Measurements from ENCODE around the gene PDHX.

- TF ChIP-seq CTCF (IDR thresholded peaks at IDR 0.05), result no peak
- TF ChIP-seq POLR2A (IDR thresholded peaks at IDR 0.05), result no peak
Observed at GRCh38 chr11:34962034-34962433, 45.6 kb downstream of the PDHX start.

Measured in heart left ventricle (tissue), 13 donors.